LHCN-M2 (cell line): ENCODE measurements around the gene ANKRD24. TPM values are rescaled to one million over a fixed set of nuclear protein-coding genes. Genes with fewer than 3 reads are reported as not detected.
"Not testable (repeated sequence)": the region's sequence is repeated elsewhere in the genome, so short reads cannot be mapped to it uniquely, and the experiment has no call there.

Experiments
- DNase-seq: peaks from one replicate; pipeline ENCODE4 v3.0.0-alpha.2; 2012; ENCODE audit warnings: low read depth
- total RNA-seq: library from RNA; depleted of rRNA; stranded (reverse); fragments of >200 nt; gene quantifications from 2 replicates; pipeline ENCODE4 v1.2.3, GENCODE V29; 2014; rRNA removed

ANKRD24 gene
- total RNA-seq, 1 experiment from 2014 or later, result 0.17 TPM

DNA sequence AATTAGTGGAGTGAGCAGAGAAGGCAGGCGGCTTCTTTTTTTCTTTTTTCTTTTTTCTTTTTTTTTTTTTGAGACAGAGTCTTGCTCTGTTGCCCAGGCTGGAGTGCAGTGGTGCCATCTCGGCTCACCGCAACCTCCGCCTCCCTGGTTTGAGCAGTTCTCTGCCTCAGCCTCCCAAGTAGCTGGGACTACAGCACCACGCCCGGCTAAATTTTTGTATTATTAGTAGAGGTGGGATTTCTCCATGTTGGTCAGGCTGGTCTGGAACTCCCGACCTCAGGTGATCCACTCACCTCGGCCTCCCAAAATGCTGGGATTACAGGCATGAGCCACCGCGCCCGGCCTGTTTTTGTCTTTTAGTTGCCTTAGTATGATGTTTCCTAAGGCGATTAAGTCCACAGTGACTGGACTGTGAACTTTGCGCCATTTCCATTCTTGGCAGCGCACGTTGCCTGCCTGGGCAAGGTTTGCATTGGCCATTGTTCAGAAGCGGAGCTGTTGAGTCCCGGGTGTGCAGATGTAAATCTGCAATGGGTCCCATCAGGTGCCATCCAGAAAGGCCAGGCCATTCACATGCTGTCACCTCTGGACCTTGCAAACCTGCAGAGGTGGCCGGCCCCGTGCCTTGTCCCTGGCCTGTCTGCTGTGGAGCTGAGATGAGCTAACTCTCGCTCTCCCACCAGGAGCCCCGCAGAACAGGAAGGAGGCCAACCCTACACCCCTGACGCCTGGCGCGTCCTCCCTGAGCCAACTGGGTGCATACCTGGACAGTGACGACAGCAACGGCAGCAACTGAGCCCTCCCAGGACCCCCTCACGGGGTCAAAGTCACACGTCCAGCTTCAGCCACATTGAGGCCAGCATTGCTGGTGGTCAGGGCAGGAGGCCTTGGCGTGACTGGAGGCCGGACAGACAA is 85.7 kb downstream of the ANKRD24 start:
- no peak for DNase-seq

- DNase-seq, result no peak
Observed at GRCh38 chr19:4268816-4269430, 86.4 kb downstream of the ANKRD24 start.

- no peak for DNase-seq
Observed at GRCh38 chr19:4272894-4273293, 90.4 kb downstream of the ANKRD24 start.

- DNase-seq, result not testable (repeated sequence)
Observed at GRCh38 chr19:4274321-4274686, 91.8 kb downstream of the ANKRD24 start.

Other genes starting within 250 kb of the ANKRD24 start
- not detected in 2 replicates for gene NMRK2, start 249.6 kb upstream of the ANKRD24 start, total RNA-seq
- gene DAPK3, start 211.6 kb upstream of the ANKRD24 start, total RNA-seq, result 135 and 150 TPM in 2 replicates
- gene EEF2, start 197.2 kb upstream of the ANKRD24 start, total RNA-seq, result 2,004 and 2,150 TPM in 2 replicates
- gene PIAS4, start 175.0 kb upstream of the ANKRD24 start, total RNA-seq, result 17.6 and 18.1 TPM in 2 replicates
- 29.5 and 29.7 TPM in 2 replicates for gene ZBTB7A, start 115.8 kb upstream of the ANKRD24 start, total RNA-seq
- 178 and 191 TPM in 2 replicates for gene MAP2K2, start 58.6 kb upstream of the ANKRD24 start, total RNA-seq
- not detected in 2 replicates for gene CREB3L3, start 29.1 kb upstream of the ANKRD24 start, total RNA-seq
- 17.0 and 31.1 TPM in 2 replicates for gene SIRT6, start 126 bp upstream of the ANKRD24 start, total RNA-seq
- 0.11 TPM in 1 of 2 replicates, not detected in the other for gene EBI3, start 46.8 kb downstream of the ANKRD24 start, total RNA-seq
- gene YJU2, start 64.4 kb downstream of the ANKRD24 start, total RNA-seq, result 16.8 and 24.2 TPM in 2 replicates
- 39.4 and 122 TPM in 2 replicates for gene SHD, start 96.6 kb downstream of the ANKRD24 start, total RNA-seq
- not detected in 2 replicates for gene TMIGD2, start 119.7 kb downstream of the ANKRD24 start, total RNA-seq
- 11.7 and 13.8 TPM in 2 replicates for gene FSD1, start 121.9 kb downstream of the ANKRD24 start, total RNA-seq
- 1.1 and 2.9 TPM in 2 replicates for gene STAP2, start 156.1 kb downstream of the ANKRD24 start, total RNA-seq
- gene MPND, start 160.9 kb downstream of the ANKRD24 start, total RNA-seq, result 1.2 and 5.1 TPM in 2 replicates
- 208 and 261 TPM in 2 replicates for gene SH3GL1, start 217.9 kb downstream of the ANKRD24 start, total RNA-seq
- 36.5 and 51.9 TPM in 2 replicates for gene CHAF1A, start 220.0 kb downstream of the ANKRD24 start, total RNA-seq